Measurements from ENCODE around the gene TNS2.
"Not testable (repeated sequence)": the region's sequence is repeated elsewhere in the genome, so short reads cannot be mapped to it uniquely, and the experiment has no call there.

DNA sequence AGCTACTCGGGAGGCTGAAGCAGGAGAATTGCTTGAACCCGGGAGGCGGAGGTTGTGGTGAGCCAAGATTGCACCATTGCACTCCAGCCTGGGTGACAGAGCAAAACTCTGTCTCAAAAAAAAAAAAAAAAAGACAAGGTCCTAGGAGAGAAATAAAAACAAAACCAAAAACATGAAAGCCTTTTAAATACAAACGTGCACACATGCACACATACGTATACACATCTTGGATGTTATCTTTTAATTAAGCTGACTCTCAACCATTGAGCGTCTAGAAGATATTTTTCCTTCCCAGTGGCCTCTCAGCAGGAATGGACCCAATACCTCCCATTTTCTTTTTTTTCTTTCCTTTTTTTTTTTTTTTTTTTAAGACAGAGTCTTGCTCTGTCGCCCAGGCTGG, 62.6 kb downstream of the TNS2 start:
- not testable (repeated sequence) for TF ChIP-seq CTCF, POLR2A (IDR thresholded peaks at IDR 0.05)

Data from right lobe of liver (tissue), 4 donors.